Endothelial cell of umbilical vein (primary cell): ENCODE measurements around the gene CELF2. TPM values are rescaled to one million over a fixed set of nuclear protein-coding genes. Genes with fewer than 3 reads are reported as not detected.

Source experiments
- BruUV-seq: library from RNA; stranded (reverse); fragments of 400-500 nt; replicated peaks from 2 replicates; lab custom pipeline; 2021; lab: Mats Ljungman, UMichigan
- CTCF ChIA-PET: fragments of 300-600, 350-600 bp; sonication (Branson Sonifier 250); formaldehyde crosslinking; loops from one replicate; lab custom pipeline; 2021; ENCODE audit warnings: antibody characterized with exemption, inconsistent platforms; lab: Charles Lee
- POLR2A ChIA-PET: fragments of 300-600, 350-600 bp; sonication (Branson Sonifier 250); formaldehyde crosslinking; loops from one replicate; lab custom pipeline; 2021; ENCODE audit warnings: antibody characterized with exemption, inconsistent platforms; lab: Charles Lee
- DNase-seq: peaks from one replicate; pipeline ENCODE4 v3.0.0-alpha.2; 2011; ENCODE audit warnings: low read depth, low spot score
- FAIRE-seq: peaks from 2 replicates; lab custom pipeline; 2011; peaks lifted over from hg19 to GRCh38; lab: Jason Lieb, UNC
- H2AFZ ChIP-seq: 2 replicates; pipeline ENCODE4 v1.6.0; 2012; ENCODE audit warnings: low read depth, low read length, control low read depth, inconsistent platforms
- H3K27ac ChIP-seq: 2 replicates; pipeline ENCODE4 v1.5.1; 2011; ENCODE audit warnings: low read depth, mild to moderate bottlenecking, control low read depth, low read length, moderate library complexity; ENCODE audit not compliant: insufficient read depth
- H3K27me3 ChIP-seq, 2 experiments: 2 replicates each; pipeline versions ENCODE4 v1.6.0 to v1.6.1; 2011; ENCODE audit warnings: low read length in 2 of 2, mixed read lengths in 1 of 2; ENCODE audit not compliant: control insufficient read depth in 2 of 2, insufficient read depth in 2 of 2
- H3K36me3 ChIP-seq, 2 experiments: 2 replicates in 1 of 2; 3 replicates in 1 of 2; pipeline ENCODE4 v1.5.1; 2011; ENCODE audit warnings: low read length in 2 of 2, mild to moderate bottlenecking in 1 of 2, moderate library complexity in 1 of 2; ENCODE audit not compliant: control insufficient read depth in 2 of 2, insufficient read depth in 2 of 2; ENCODE audit errors: extremely low read depth in 1 of 2
- H3K4me1 ChIP-seq: 3 replicates; pipeline ENCODE4 v1.5.1; 2011; ENCODE audit warnings: mild to moderate bottlenecking, low read length; ENCODE audit not compliant: control insufficient read depth, insufficient read depth; ENCODE audit errors: extremely low read depth
- H3K4me2 ChIP-seq: 2 replicates; pipeline ENCODE4 v1.6.1; 2011; ENCODE audit warnings: low read length, control low read depth, mixed read lengths; ENCODE audit not compliant: insufficient read depth
- H3K4me3 ChIP-seq, 3 experiments: fragments of 200-600 bp in 1 of 3; sonication (generic), shearing (Covaris generic) in 1 of 3; replicated peaks in 1 of 3; 2 replicates each; pipeline ENCODE4 v1.5.1; 2011 to 2016; ENCODE audit warnings: control low read depth in 3 of 3, low read length in 3 of 3, mild to moderate bottlenecking in 2 of 3, inconsistent platforms in 1 of 3, low read depth in 1 of 3, moderate library complexity in 1 of 3; ENCODE audit not compliant: insufficient read depth in 1 of 3
- H3K79me2 ChIP-seq: 2 replicates; pipeline ENCODE4 v1.6.0; 2012; ENCODE audit warnings: low read length, inconsistent platforms; ENCODE audit not compliant: control insufficient read depth, insufficient read depth
- H3K9ac ChIP-seq: replicated peaks from 2 replicates; pipeline ENCODE3; 2011; ENCODE audit warnings: low read length, control low read depth; ENCODE audit not compliant: insufficient read depth; ENCODE audit errors: extremely low read depth
- H3K9me1 ChIP-seq: replicated peaks from 3 replicates; pipeline ENCODE4 v1.6.0; 2011; ENCODE audit warnings: mild to moderate bottlenecking, low read length; ENCODE audit not compliant: control insufficient read depth, insufficient read depth; ENCODE audit errors: extremely low read depth
- H3K9me3 ChIP-seq: replicated peaks from 2 replicates; pipeline ENCODE4 v1.5.1; 2012; ENCODE audit warnings: low read length, inconsistent platforms; ENCODE audit not compliant: control insufficient read depth, insufficient read depth
- H4K20me1 ChIP-seq: replicated peaks from 2 replicates; pipeline ENCODE3; 2011; ENCODE audit warnings: mild to moderate bottlenecking, low read length; ENCODE audit not compliant: control insufficient read depth, insufficient read depth; ENCODE audit errors: extremely low read depth
- CTCF ChIP-seq, 2 donors: IDR thresholded peaks; 1 replicate in 1 of 2; 2 replicates in 1 of 2; pipeline ENCODE4 v1.5.1; 2011; ENCODE audit warnings: low read length in 2 of 2, mild to moderate bottlenecking in 2 of 2, moderate library complexity in 2 of 2, control low read depth in 1 of 2, inconsistent platforms in 1 of 2, low read depth in 1 of 2; ENCODE audit not compliant: insufficient read depth in 1 of 2; ENCODE audit errors: extremely low read depth in 1 of 2
- EZH2 ChIP-seq: IDR thresholded peaks from 2 replicates; pipeline ENCODE4 v1.6.1; 2012; ENCODE audit warnings: borderline replicate concordance, low read depth, mild to moderate bottlenecking, moderate library complexity, low read length, inconsistent platforms; ENCODE audit not compliant: severe bottlenecking
- FOS ChIP-seq: IDR thresholded peaks from 2 replicates; pipeline ENCODE4 v1.6.1; 2011; ENCODE audit warnings: mild to moderate bottlenecking, low read length, moderate library complexity, borderline replicate concordance; ENCODE audit not compliant: insufficient read depth
- GATA2 ChIP-seq: IDR thresholded peaks from 2 replicates; pipeline ENCODE4 v1.7.0; 2011; ENCODE audit warnings: low read depth, mild to moderate bottlenecking, moderate library complexity, mixed read lengths, low read length; ENCODE audit not compliant: insufficient read length, insufficient read depth
- JUN ChIP-seq: IDR thresholded peaks from 2 replicates; pipeline ENCODE4 v1.6.1; 2011; ENCODE audit warnings: borderline replicate concordance, low read depth; ENCODE audit not compliant: insufficient read length, insufficient read depth
- MAX ChIP-seq: IDR thresholded peaks from 2 replicates; pipeline ENCODE4 v1.6.1; 2011; ENCODE audit not compliant: insufficient read depth, insufficient read length
- MYC ChIP-seq: IDR thresholded peaks from one replicate; pipeline ENCODE4 v1.6.1; 2011; ENCODE audit warnings: mild to moderate bottlenecking, low read depth, low read length
- POLR2A ChIP-seq: IDR thresholded peaks from 2 replicates; pipeline ENCODE4 v1.6.1; 2012; ENCODE audit warnings: low read depth, mild to moderate bottlenecking, control low read depth, low read length
- POLR2AphosphoS5 ChIP-seq: IDR thresholded peaks from 2 replicates; pipeline ENCODE4 v1.6.1; 2012; ENCODE audit warnings: low read depth, mild to moderate bottlenecking, control low read depth, low read length, moderate library complexity; ENCODE audit not compliant: insufficient read depth
- dilution Hi-C: fragments of 300-500 bp; cut with MboI; formaldehyde crosslinking; loops from one replicate; pipeline ENCODE4 v1.15.0; 2019; ENCODE audit warnings: low sequenced_read_pairs; ENCODE audit not compliant: extremely low pct_ligation_motif_present
- intact Hi-C: fragments of 100-400 bp; cut with micrococcal nuclease; formaldehyde crosslinking; loops from one replicate; pipeline ENCODE4 v1.10.0; 2022
- polyA plus RNA-seq, 4 experiments: library from polyadenylated mRNA; depleted of rRNA in 3 of 4; stranded (reverse) in 3 of 4; unstranded in 1 of 4; fragments of >200 nt; gene quantifications; 2 replicates each; pipeline versions ENCODE4 v1.2.1 to v1.2.3, GENCODE V29; 2011 to 2012; ENCODE audit warnings: missing spikeins in 1 of 4
- total RNA-seq: library from RNA; stranded (reverse); gene quantifications from 2 replicates; pipeline ENCODE4 v1.2.3, GENCODE V29; 2021

The CELF2 gene
- total and polyA plus RNA-seq, 2 donors (not counting 3 experiments of a cell fraction or from before 2014, with no cell fraction given), result 21.6 to 42.6 TPM

GRCh38 chr10:11338160-11338844 is 320.6 kb downstream of the CELF2 start:
- FAIRE-seq, result no peak
- peaks cover 0 to 2% of the 10 kb centered on the region in 2 experiments for H3K27me3 ChIP-seq

More at GRCh38 chr10:11338160-11338844, 320.6 kb downstream of the CELF2 start:
- H3K9me1 ChIP-seq, result no peaks in the 10 kb centered on the region
- intact Hi-C loops, result no loop called here
- TF ChIP-seq FOS, result no peak
- TF ChIP-seq MAX, result no peak
- TF ChIP-seq CTCF (IDR thresholded peaks at IDR 0.05; ENCODE audit: extremely low read depth in 1 of 2, insufficient read depth in 1 of 2, low read depth in 1 of 2, low read length in 2 of 2), result no peak
- TF ChIP-seq EZH2, result no peak
- TF ChIP-seq POLR2A, result no peak
- no peak for TF ChIP-seq MYC
- no peak for TF ChIP-seq GATA2
- no peak for TF ChIP-seq POLR2AphosphoS5
- TF ChIP-seq JUN, result no peak
- H3K4me3 ChIP-seq, result no peak overlapping the region
- no peak overlapping the region for H3K4me2 ChIP-seq
- ChIA-PET CTCF (no interaction called here), POLR2A (no interaction called here)
- no peak for DNase-seq
- dilution Hi-C loops, result no loop called here
- H2AFZ ChIP-seq, result no peak overlapping the region
- H3K79me2 ChIP-seq, result no peaks in the 10 kb centered on the region
- no peaks in the 10 kb centered on the region for H3K36me3 ChIP-seq
- H4K20me1 ChIP-seq, result no peaks in the 10 kb centered on the region
- BruUV-seq, result no TSS peak
- no peak overlapping the region for H3K27ac ChIP-seq
- H3K4me1 ChIP-seq, result no peaks in the 10 kb centered on the region
- H3K9me3 ChIP-seq, result no peaks in the 10 kb centered on the region
- H3K9ac ChIP-seq, result no peak overlapping the region
